ENCODE data around the gene ABCC1. TPM values are rescaled to one million over a fixed set of nuclear protein-coding genes. Genes with fewer than 3 reads are reported as not detected.

ABCC1 gene
- total RNA-seq, 1 donor from 2014 or later, result 18.1 TPM

DNA sequence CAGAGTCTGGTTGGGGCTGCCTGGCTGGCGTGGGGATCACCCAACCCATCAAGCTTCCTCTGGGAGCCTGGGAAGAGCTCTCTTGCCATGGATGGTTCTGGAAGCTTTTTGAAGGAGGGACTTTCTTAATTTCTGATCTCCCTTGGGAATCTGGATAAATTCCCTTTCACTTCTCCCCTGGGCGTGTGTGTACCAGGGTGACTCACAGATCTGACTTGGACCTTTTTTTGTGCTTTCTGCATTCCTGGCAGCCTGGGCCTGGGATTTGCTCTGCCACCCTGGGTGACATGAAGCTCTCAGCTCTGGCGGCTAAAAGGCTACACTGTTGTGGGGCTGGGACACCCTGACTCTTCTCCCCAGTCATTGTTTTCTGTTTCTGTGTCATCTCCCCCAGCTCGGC, 70.1 kb downstream of the ABCC1 start:
- no peak for DNase-seq (ENCODE audit: low read depth)
- TF ChIP-seq, protein P1, sequence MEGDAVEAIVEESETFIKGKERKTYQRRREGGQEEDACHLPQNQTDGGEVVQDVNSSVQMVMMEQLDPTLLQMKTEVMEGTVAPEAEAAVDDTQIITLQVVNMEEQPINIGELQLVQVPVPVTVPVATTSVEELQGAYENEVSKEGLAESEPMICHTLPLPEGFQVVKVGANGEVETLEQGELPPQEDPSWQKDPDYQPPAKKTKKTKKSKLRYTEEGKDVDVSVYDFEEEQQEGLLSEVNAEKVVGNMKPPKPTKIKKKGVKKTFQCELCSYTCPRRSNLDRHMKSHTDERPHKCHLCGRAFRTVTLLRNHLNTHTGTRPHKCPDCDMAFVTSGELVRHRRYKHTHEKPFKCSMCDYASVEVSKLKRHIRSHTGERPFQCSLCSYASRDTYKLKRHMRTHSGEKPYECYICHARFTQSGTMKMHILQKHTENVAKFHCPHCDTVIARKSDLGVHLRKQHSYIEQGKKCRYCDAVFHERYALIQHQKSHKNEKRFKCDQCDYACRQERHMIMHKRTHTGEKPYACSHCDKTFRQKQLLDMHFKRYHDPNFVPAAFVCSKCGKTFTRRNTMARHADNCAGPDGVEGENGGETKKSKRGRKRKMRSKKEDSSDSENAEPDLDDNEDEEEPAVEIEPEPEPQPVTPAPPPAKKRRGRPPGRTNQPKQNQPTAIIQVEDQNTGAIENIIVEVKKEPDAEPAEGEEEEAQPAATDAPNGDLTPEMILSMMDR (conservative IDR thresholded peaks at IDR 0.05; ENCODE audit: low read depth, low read length), result no peak
- no peak overlapping the region for H3K4me3 ChIP-seq (ENCODE audit: low read depth, low read length)

DNA sequence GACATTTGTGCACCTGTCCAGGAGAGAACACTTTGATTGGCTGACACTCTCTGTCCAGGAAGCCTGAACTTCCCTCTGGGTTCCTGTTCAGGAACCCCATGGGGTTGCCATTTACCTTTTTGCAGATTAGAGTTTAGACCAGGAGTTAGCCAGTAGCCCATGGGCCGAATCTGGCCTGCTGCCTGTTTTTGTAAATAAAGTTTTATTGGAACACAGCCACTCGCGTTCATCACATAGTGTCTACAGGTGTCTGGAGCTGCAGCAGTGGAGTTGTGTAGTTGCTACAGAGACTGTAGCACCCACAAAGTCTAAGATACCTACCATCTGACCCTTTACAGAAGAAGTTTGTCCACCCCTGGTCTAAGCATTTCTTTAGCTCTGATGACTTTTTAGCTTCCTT, 70.9 kb downstream of the ABCC1 start:
- DNase-seq (ENCODE audit: low read depth), result no peak
- no peak overlapping the region for H3K4me3 ChIP-seq (ENCODE audit: low read depth, low read length)
- TF ChIP-seq, protein P1 (conservative IDR thresholded peaks at IDR 0.05; ENCODE audit: low read depth, low read length), result no peak

DNA sequence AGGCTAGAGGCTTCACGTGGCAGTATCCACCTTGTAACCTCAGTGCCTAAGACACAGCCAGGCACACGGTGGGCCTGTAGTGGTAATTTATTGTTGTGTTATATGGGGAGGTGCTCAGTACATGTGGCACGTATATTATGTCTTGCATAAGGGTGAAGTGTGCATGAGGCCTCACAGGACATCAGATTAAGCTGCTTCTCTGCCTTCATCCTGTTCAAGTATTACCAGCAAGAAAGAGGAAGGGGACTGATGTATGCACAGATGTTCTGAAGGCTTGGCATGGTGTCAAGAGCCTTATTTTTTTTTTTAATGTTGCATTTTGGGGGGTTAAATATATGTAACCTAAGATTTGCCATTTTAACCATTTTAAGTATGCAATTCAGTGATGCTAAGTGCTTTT, 71.6 kb downstream of the ABCC1 start:
- TF ChIP-seq, protein P1 (conservative IDR thresholded peaks at IDR 0.05; ENCODE audit: low read depth, low read length), result no peak
- no peak for DNase-seq (ENCODE audit: low read depth)
- H3K4me3 ChIP-seq (ENCODE audit: low read depth, low read length), result no peak overlapping the region

DNA sequence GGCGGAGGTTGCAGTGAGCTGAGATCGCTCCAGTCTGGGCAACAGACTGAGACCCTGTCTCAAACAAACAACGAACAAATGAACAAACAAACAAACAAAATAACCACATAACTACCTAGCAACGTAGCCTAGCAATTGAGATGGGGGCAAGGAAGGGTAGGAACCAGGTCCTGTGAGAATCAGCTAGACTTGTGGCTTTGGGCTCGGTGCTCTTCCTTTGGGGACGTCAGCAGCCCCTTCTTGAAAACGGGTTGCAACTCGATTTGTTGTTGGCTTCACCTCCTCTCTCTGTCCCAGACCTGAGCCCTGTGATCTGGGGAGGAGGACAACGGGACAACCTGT, 72.2 kb downstream of the ABCC1 start:
- H3K4me3 ChIP-seq (ENCODE audit: low read depth, low read length), result no peak overlapping the region
- TF ChIP-seq, protein P1 (conservative IDR thresholded peaks at IDR 0.05; ENCODE audit: low read depth, low read length), result no peak
- DNase-seq (ENCODE audit: low read depth), result no peak

DNA sequence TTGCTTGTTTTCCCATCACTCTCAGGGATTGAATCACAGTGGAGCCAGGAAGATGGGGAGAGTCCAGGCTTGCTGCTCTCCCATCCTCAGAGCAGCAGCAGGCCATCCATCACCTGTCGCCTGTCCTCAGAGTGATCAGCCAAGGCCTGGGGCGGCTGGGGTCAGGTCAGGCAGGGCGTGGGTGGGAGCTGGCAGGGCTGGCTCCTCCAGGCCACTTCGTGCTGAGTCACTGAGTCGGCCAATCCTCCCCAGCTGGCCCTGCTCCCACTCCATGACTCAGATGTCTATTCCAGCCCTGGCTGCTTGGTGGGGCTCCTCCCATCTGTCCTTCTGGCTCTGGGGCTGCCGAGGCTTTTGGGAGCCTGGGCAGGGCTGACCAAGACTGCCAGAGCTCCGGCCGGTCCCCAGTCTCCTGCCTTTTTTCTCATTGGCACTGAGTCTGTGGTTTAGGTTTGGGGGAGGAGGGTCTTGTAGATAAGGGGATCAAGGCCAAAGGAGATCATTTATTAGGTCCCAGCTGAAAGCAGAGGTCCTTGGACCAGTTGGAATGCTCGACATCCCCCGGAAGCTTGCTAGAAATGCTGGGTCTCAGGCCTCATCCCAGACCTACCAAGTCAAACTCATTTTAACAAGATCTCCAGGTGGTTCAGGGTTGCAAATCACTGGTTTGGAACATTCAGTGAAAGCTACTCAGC, 72.7 kb downstream of the ABCC1 start:
- TF ChIP-seq, protein P1 (conservative IDR thresholded peaks at IDR 0.05; ENCODE audit: low read depth, low read length), result no peak
- H3K4me3 ChIP-seq (ENCODE audit: low read depth, low read length), result peak overlapping the region; percentile 23
- peak; percentile 43 for DNase-seq (ENCODE audit: low read depth)

DNA sequence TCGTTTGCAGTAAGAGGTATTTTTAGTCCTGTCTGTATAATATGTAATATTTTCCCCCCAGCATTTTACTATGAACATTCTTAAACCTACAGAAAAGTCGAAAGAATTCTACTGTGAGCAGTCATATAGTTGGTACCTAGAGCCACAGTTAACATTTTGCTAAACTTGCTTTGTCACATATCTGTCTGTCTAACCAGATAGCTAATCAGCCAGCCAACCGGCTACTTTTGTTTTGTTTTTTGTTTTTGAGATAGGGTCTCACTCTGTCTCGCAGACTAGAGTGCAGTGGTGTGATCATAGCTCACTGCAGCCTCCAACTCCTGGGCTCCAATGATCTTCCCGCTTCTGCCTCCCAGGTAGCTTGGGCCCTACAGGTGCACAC, 73.3 kb downstream of the ABCC1 start:
- no peak for DNase-seq (ENCODE audit: low read depth)
- H3K4me3 ChIP-seq (ENCODE audit: low read depth, low read length), result no peak overlapping the region
- TF ChIP-seq, protein P1 (conservative IDR thresholded peaks at IDR 0.05; ENCODE audit: low read depth, low read length), result no peak

All from epithelial cell of proximal tubule (primary cell).